PC-3 (cell line): ENCODE measurements around the gene EPHB2.

Experiments used
- CTCF ChIP-seq: fragments of 300-600 bp; sonication (generic); conservative IDR thresholded peaks from 2 replicates; pipeline ENCODE4 v1.5.1; 2017; ENCODE audit warnings: antibody characterized with exemption, low read depth, mild to moderate bottlenecking, low read length
- EZH2 ChIP-seq: fragments of 300-600 bp; sonication (generic); IDR thresholded peaks from one replicate; pipeline ENCODE4 v1.6.1; 2017; ENCODE audit warnings: antibody characterized with exemption, mild to moderate bottlenecking, low read length; ENCODE audit not compliant: unreplicated experiment
- EZH2phosphoT487 ChIP-seq: fragments of 300-600 bp; sonication (generic); IDR thresholded peaks from 2 replicates; pipeline ENCODE4 v1.6.1; 2018; ENCODE audit warnings: mild to moderate bottlenecking, antibody characterized with exemption, low read length, borderline replicate concordance

- TF ChIP-seq CTCF, result no peak
- no peak for TF ChIP-seq EZH2phosphoT487
- TF ChIP-seq EZH2, result no peak
These were observed 64.8 kb downstream of the EPHB2 start for GRCh38 chr1:22775478-22775877.
